HCT116 (cell line): Measurements from ENCODE around the gene MAGEB2. TPM values are rescaled to one million over a fixed set of nuclear protein-coding genes. Genes with fewer than 3 reads are reported as not detected.

Source experiments
- ATAC-seq: fragments of 200-7000 bp; cut with Tn5 transposase; 2 replicates; pipeline ENCODE4 v1.9.1; 2020; ENCODE audit warnings: mild to moderate bottlenecking, moderate library complexity
- BruUV-seq: library from RNA; stranded (reverse); fragments of 400-500 nt; replicated peaks from 2 replicates; lab custom pipeline; 2021; lab: Mats Ljungman, UMichigan
- CTCF ChIA-PET: fragments of 300-600 bp; sonication (Branson Sonifier 250); formaldehyde crosslinking; loops from one replicate; lab custom pipeline; 2021; ENCODE audit warnings: antibody characterized with exemption; lab: Charles Lee
- POLR2A ChIA-PET: fragments of 300-600, 350-600 bp; sonication (Branson Sonifier 250); formaldehyde crosslinking; loops from one replicate; lab custom pipeline; 2021; ENCODE audit warnings: antibody characterized with exemption; lab: Charles Lee
- RAD21 ChIA-PET, 2 experiments: fragments of 300-600 bp; sonication (Branson Sonifier 250); formaldehyde crosslinking; loops; one replicate each; lab custom pipeline; 2023; ENCODE audit warnings: low total read pairs in 2 of 2; ENCODE audit not compliant: uncharacterized antibody in 2 of 2, unreplicated experiment in 2 of 2, low non-redundant PET in 1 of 2; lab: Charles Lee
- DNase-seq: peaks from one replicate; pipeline ENCODE4 v3.0.0-alpha.2; 2010; ENCODE audit warnings: low read depth, low spot score
- H2AFZ ChIP-seq: fragments of 200-600 bp; shearing (Covaris generic), sonication (generic); 2 replicates; pipeline ENCODE4 v1.6.1; 2017; ENCODE audit warnings: low read depth, mixed run types, mixed read lengths, antibody characterized with exemption, low read length; ENCODE audit not compliant: poor library complexity, severe bottlenecking
- H3K27ac ChIP-seq: 2 replicates; pipeline ENCODE4 v1.5.1; 2012; ENCODE audit warnings: low read depth, low read length
- H3K27me3 ChIP-seq: fragments of 200-600 bp; sonication (generic); 2 replicates; pipeline ENCODE4 v1.6.1; 2016; ENCODE audit warnings: mixed run types, low read length, mixed read lengths; ENCODE audit not compliant: insufficient read depth
- H3K36me3 ChIP-seq, 2 experiments: fragments of 200-500 bp in 1 of 2; fragments of 200-600 bp in 1 of 2; sonication (Bioruptor generic) in 1 of 2; sonication (generic) in 1 of 2; 2 replicates each; pipeline versions ENCODE4 v1.5.1 to v1.6.1; 2014 to 2016; ENCODE audit warnings: low read length in 2 of 2, inconsistent platforms in 1 of 2, mixed read lengths in 1 of 2, mixed run types in 1 of 2; ENCODE audit not compliant: insufficient read depth in 2 of 2, control insufficient read depth in 1 of 2
- H3K4me1 ChIP-seq, 2 experiments: fragments of 200-600 bp in 1 of 2; sonication (generic) in 1 of 2; 2 replicates each; pipeline versions ENCODE4 v1.5.1 to v1.6.1; 2012 to 2017; ENCODE audit warnings: low read length in 2 of 2, inconsistent platforms in 1 of 2, mild to moderate bottlenecking in 1 of 2, mixed read lengths in 1 of 2, mixed run types in 1 of 2, moderate library complexity in 1 of 2; ENCODE audit not compliant: insufficient read depth in 2 of 2, control insufficient read depth in 1 of 2
- H3K4me2 ChIP-seq: fragments of 200-600 bp; sonication (generic); 2 replicates; pipeline ENCODE4 v1.6.1; 2017; ENCODE audit warnings: mixed run types, low read length, mixed read lengths
- H3K4me3 ChIP-seq, 2 experiments: fragments of 200-600 bp in 1 of 2; sonication (generic) in 1 of 2; replicated peaks in 1 of 2; 2 replicates each; pipeline ENCODE4 v1.5.1; 2011 to 2016; ENCODE audit warnings: low read length in 2 of 2, control low read depth in 1 of 2, low read depth in 1 of 2, mild to moderate bottlenecking in 1 of 2, mixed read lengths in 1 of 2, mixed run types in 1 of 2
- H3K79me2 ChIP-seq: fragments of 200-600 bp; sonication (generic); 2 replicates; pipeline ENCODE4 v1.6.1; 2017; ENCODE audit warnings: mild to moderate bottlenecking, mixed run types, low read length, moderate library complexity, mixed read lengths; ENCODE audit not compliant: insufficient read depth
- H3K9ac ChIP-seq: fragments of 200-600 bp; sonication (generic); 2 replicates; pipeline ENCODE4 v1.6.1; 2016; ENCODE audit warnings: low read length, mixed read lengths
- H3K9me2 ChIP-seq: fragments of 200-600 bp; sonication (generic), shearing (Covaris generic); 2 replicates; pipeline ENCODE4 v1.6.1; 2017; ENCODE audit warnings: mixed run types, mild to moderate bottlenecking, moderate library complexity; ENCODE audit not compliant: insufficient read depth
- H3K9me3 ChIP-seq, 2 experiments: fragments of 200-500 bp in 1 of 2; fragments of 200-600 bp in 1 of 2; sonication (Bioruptor generic) in 1 of 2; sonication (generic) in 1 of 2; 2 replicates each; pipeline ENCODE4 v1.6.1; 2014 to 2017; ENCODE audit warnings: low read length in 2 of 2, mixed read lengths in 2 of 2, inconsistent platforms in 1 of 2, low read depth in 1 of 2, mild to moderate bottlenecking in 1 of 2, mixed run types in 1 of 2, moderate library complexity in 1 of 2; ENCODE audit not compliant: control insufficient read depth in 1 of 2, insufficient read depth in 1 of 2
- H4K20me1 ChIP-seq: fragments of 200-600 bp; sonication (generic), shearing (Covaris generic); 2 replicates; pipeline ENCODE4 v1.6.1; 2017; ENCODE audit warnings: mixed run types, mild to moderate bottlenecking, moderate library complexity; ENCODE audit not compliant: insufficient read depth
- ATF3 ChIP-seq: IDR thresholded peaks from 2 replicates; pipeline ENCODE4 v1.6.1; 2012
- CBX3 ChIP-seq: IDR thresholded peaks from 2 replicates; pipeline ENCODE4 v1.6.1; 2012; ENCODE audit warnings: low read depth
- CTCF ChIP-seq, 3 experiments: fragments of 200-600 bp in 1 of 3; sonication (generic) in 1 of 3; IDR thresholded peaks in 2 of 3; conservative IDR thresholded peaks in 1 of 3; 2 replicates each; pipeline ENCODE4 v1.5.1; 2012 to 2017; ENCODE audit warnings: low read depth in 2 of 3, low read length in 2 of 3, antibody characterized with exemption in 1 of 3, borderline replicate concordance in 1 of 3, control low read depth in 1 of 3, mild to moderate bottlenecking in 1 of 3, mixed read lengths in 1 of 3, mixed run types in 1 of 3, moderate library complexity in 1 of 3; ENCODE audit not compliant: insufficient read depth in 1 of 3
- EGR1 ChIP-seq: IDR thresholded peaks from 2 replicates; pipeline ENCODE4 v1.6.1; 2012; ENCODE audit warnings: low read depth
- ELF1 ChIP-seq: IDR thresholded peaks from 2 replicates; pipeline ENCODE4 v1.6.1; 2012; ENCODE audit warnings: low read depth, borderline replicate concordance
- EZH2 ChIP-seq: fragments of 200-600 bp; sonication (generic); IDR thresholded peaks from 2 replicates; pipeline ENCODE4 v1.6.1; 2017; ENCODE audit warnings: antibody characterized with exemption, mixed run types
- EZH2phosphoT487 ChIP-seq: fragments of 200-600 bp; IDR thresholded peaks from 2 replicates; pipeline ENCODE4 v1.6.1; 2018; ENCODE audit warnings: antibody characterized with exemption, borderline replicate concordance
- FOSL1 ChIP-seq: IDR thresholded peaks from 2 replicates; pipeline ENCODE4 v1.6.1; 2012; ENCODE audit warnings: low read depth
- JUND ChIP-seq: IDR thresholded peaks from 2 replicates; pipeline ENCODE4 v1.6.1; 2012
- MAX ChIP-seq: IDR thresholded peaks from 2 replicates; pipeline ENCODE4 v1.6.1; 2012
- POLR2A ChIP-seq: IDR thresholded peaks from 2 replicates; pipeline ENCODE4 v1.7.0; 2011; ENCODE audit warnings: borderline replicate concordance; ENCODE audit not compliant: insufficient read depth, insufficient read length; ENCODE audit errors: extremely low read depth
- POLR2AphosphoS5 ChIP-seq: IDR thresholded peaks from 2 replicates; pipeline ENCODE4 v1.6.1; 2011; ENCODE audit warnings: mild to moderate bottlenecking, low read depth, low read length, moderate library complexity
- REST ChIP-seq: IDR thresholded peaks from 2 replicates; pipeline ENCODE4 v1.6.1; 2012; ENCODE audit warnings: low read depth
- SIN3A ChIP-seq: IDR thresholded peaks from 2 replicates; pipeline ENCODE4 v1.6.1; 2012; ENCODE audit warnings: low read depth
- SP1 ChIP-seq: IDR thresholded peaks from 2 replicates; pipeline ENCODE4 v1.6.1; 2012; ENCODE audit warnings: low read depth
- SRF ChIP-seq: IDR thresholded peaks from 2 replicates; pipeline ENCODE4 v1.6.1; 2012; ENCODE audit warnings: low read depth
- TCF7L2 ChIP-seq: IDR thresholded peaks from 2 replicates; pipeline ENCODE4 v1.7.0; 2011; ENCODE audit warnings: borderline replicate concordance, inconsistent platforms; ENCODE audit not compliant: insufficient read depth, insufficient read length; ENCODE audit errors: extremely low read depth
- YY1 ChIP-seq: IDR thresholded peaks from 2 replicates; pipeline ENCODE4 v1.6.1; 2011; ENCODE audit warnings: low read length, low read depth, moderate library complexity, mild to moderate bottlenecking; ENCODE audit not compliant: insufficient replicate concordance; ENCODE audit errors: extremely low read depth
- ZFX ChIP-seq: fragments of 450-650 bp; IDR thresholded peaks from 2 replicates; pipeline ENCODE4 v1.6.1; 2017
- ZNF274 ChIP-seq: fragments of 200-500 bp; sonication (Bioruptor generic); IDR thresholded peaks from 2 replicates; pipeline ENCODE4 v1.6.1; 2014; ENCODE audit warnings: mild to moderate bottlenecking, low read depth, low read length, inconsistent platforms
- intact Hi-C: fragments of 100-400 bp; cut with micrococcal nuclease; formaldehyde crosslinking; loops from 2 replicates; pipeline ENCODE4 v1.10.0; 2022
- total RNA-seq: library from RNA; stranded (reverse); gene quantifications from one replicate; pipeline ENCODE4 v1.2.1, GENCODE V29; 2021; ENCODE audit not compliant: unreplicated experiment

MAGEB2 gene
- total RNA-seq, 1 experiment from 2014 or later, result 138 TPM

- no peak overlapping the region for H2AFZ ChIP-seq
- no peak overlapping the region for H3K9ac ChIP-seq
- no peaks in the 10 kb centered on the region for H3K9me2 ChIP-seq
- no peaks in the 10 kb centered on the region for H3K9me3 ChIP-seq
- BruUV-seq, result no TSS peak
- no peak overlapping the region for H3K4me3 ChIP-seq
- ChIA-PET CTCF (no interaction called here), RAD21 (no interaction called here), POLR2A (no interaction called here)
- H3K4me1 ChIP-seq, result no peaks in the 10 kb centered on the region
- no peak overlapping the region for H3K27ac ChIP-seq
- no peak for ATAC-seq
- H3K4me2 ChIP-seq, result no peak overlapping the region
- intact Hi-C loops, result no loop called here
- H4K20me1 ChIP-seq, result no peaks in the 10 kb centered on the region
- H3K36me3 ChIP-seq, result no peaks in the 10 kb centered on the region
- TF ChIP-seq EZH2 (no peak), ATF3 (no peak), ZNF274 (no peak), POLR2A (no peak), MAX (no peak), CBX3 (no peak), CTCF (IDR thresholded peaks at IDR 0.05 in 2 of 3, conservative IDR thresholded peaks at IDR 0.05 in 1 of 3; ENCODE audit: borderline replicate concordance in 1 of 3, insufficient read depth in 1 of 3, low read depth in 2 of 3, low read length in 2 of 3) (no peak), EGR1 (no peak), SRF (no peak), POLR2AphosphoS5 (no peak), FOSL1 (no peak), ZFX (no peak), YY1 (no peak), JUND (no peak), ELF1 (no peak), SIN3A (no peak), EZH2phosphoT487 (no peak), REST (no peak), TCF7L2 (no peak), SP1 (no peak)
- DNase-seq, result no peak
- no peaks in the 10 kb centered on the region for H3K27me3 ChIP-seq
- no peaks in the 10 kb centered on the region for H3K79me2 ChIP-seq
These were observed 45.6 kb downstream of the MAGEB2 start for GRCh38 chrX:30261012-30261411.
